RWPE2 (cell line): ENCODE data around the gene ATP2A3.

Source experiments
- ATAC-seq: fragments of 200-7000 bp; cut with Tn5 transposase; 3 replicates; pipeline ENCODE4 v1.9.1; 2021; ENCODE audit warnings: low read depth
- DNase-seq: peaks from one replicate; pipeline ENCODE4 v3.0.0-alpha.2; 2020; ENCODE audit warnings: low spot score
- H3K27ac ChIP-seq: fragments of 450-650 bp; 2 replicates; pipeline ENCODE4 v1.5.1; 2017; ENCODE audit warnings: mild to moderate bottlenecking; ENCODE audit not compliant: poor library complexity, severe bottlenecking
- H3K27me3 ChIP-seq: fragments of 250-450 bp; sonication (Bioruptor Pico); 2 replicates; pipeline ENCODE4 v1.5.1; 2021; ENCODE audit warnings: mild to moderate bottlenecking, moderate library complexity; ENCODE audit not compliant: insufficient read depth, poor library complexity, severe bottlenecking
- H3K36me3 ChIP-seq: fragments of 250-450 bp; sonication (Bioruptor Pico); 2 replicates; pipeline ENCODE4 v1.5.1; 2020; ENCODE audit warnings: low read depth, mild to moderate bottlenecking, moderate library complexity
- H3K4me1 ChIP-seq: fragments of 250-450 bp; sonication (Bioruptor Pico); 2 replicates; pipeline ENCODE4 v1.5.1; 2021; ENCODE audit warnings: mild to moderate bottlenecking, moderate library complexity; ENCODE audit not compliant: insufficient read depth, poor library complexity, severe bottlenecking
- H3K4me3 ChIP-seq: fragments of 250-450 bp; sonication (Bioruptor Pico); 2 replicates; pipeline ENCODE4 v1.5.1; 2021; ENCODE audit warnings: mild to moderate bottlenecking, moderate library complexity; ENCODE audit not compliant: severe bottlenecking
- H3K9me3 ChIP-seq: fragments of 250-450 bp; sonication (Bioruptor Pico); 2 replicates; pipeline ENCODE4 v1.5.1; 2021; ENCODE audit warnings: mild to moderate bottlenecking, moderate library complexity; ENCODE audit not compliant: severe bottlenecking
- CTCF ChIP-seq: fragments of 450-650 bp; IDR thresholded peaks from one replicate; pipeline ENCODE4 v1.5.1; 2017; ENCODE audit warnings: mild to moderate bottlenecking, moderate library complexity; ENCODE audit not compliant: poor library complexity, severe bottlenecking

ATP2A3 gene

GRCh38 chr17:3962965-3963236 is 1.3 kb downstream of the ATP2A3 start:
- no peaks in the 10 kb centered on the region for H3K36me3 ChIP-seq
- H3K9me3 ChIP-seq, result no peaks in the 10 kb centered on the region
- TF ChIP-seq CTCF, result no peak
- H3K27me3 ChIP-seq, result peaks cover 26% of the 10 kb centered on the region
- H3K27ac ChIP-seq, result no peak overlapping the region
- H3K4me1 ChIP-seq, result peaks cover 6% of the 10 kb centered on the region
- DNase-seq (no peak), ATAC-seq (no peak)
- H3K4me3 ChIP-seq, result no peak overlapping the region

- no peak for TF ChIP-seq CTCF
- Histone ChIP-seq H3K4me3 (no peak overlapping the region), H3K9me3 (no peaks in the 10 kb centered on the region), H3K27me3 (peaks cover 26% of the 10 kb centered on the region), H3K4me1 (peaks cover 6% of the 10 kb centered on the region), H3K27ac (no peak overlapping the region), H3K36me3 (no peaks in the 10 kb centered on the region)
- DNase-seq (no peak), ATAC-seq (no peak)
Measured at GRCh38 chr17:3962217-3962964, 1.8 kb downstream of the ATP2A3 start.

- DNase-seq (no peak), ATAC-seq (no peak)
- peaks cover 6% of the 10 kb centered on the region for H3K4me1 ChIP-seq
- H3K36me3 ChIP-seq, result no peaks in the 10 kb centered on the region
- peaks cover 26% of the 10 kb centered on the region for H3K27me3 ChIP-seq
- no peaks in the 10 kb centered on the region for H3K9me3 ChIP-seq
- TF ChIP-seq CTCF, result no peak
- no peak overlapping the region for H3K4me3 ChIP-seq
- H3K27ac ChIP-seq, result no peak overlapping the region
Measured at GRCh38 chr17:3961564-3962047, 2.6 kb downstream of the ATP2A3 start.

GRCh38 chr17:3960764-3961163 is 3.5 kb downstream of the ATP2A3 start:
- no peak for TF ChIP-seq CTCF
- no peak overlapping the region for H3K4me3 ChIP-seq
- H3K36me3 ChIP-seq, result no peaks in the 10 kb centered on the region
- ATAC-seq (no peak), DNase-seq (no peak)
- peaks cover 6% of the 10 kb centered on the region for H3K4me1 ChIP-seq
- peaks cover 26% of the 10 kb centered on the region for H3K27me3 ChIP-seq
- H3K9me3 ChIP-seq, result no peaks in the 10 kb centered on the region
- no peak overlapping the region for H3K27ac ChIP-seq

GRCh38 chr17:3959921-3960601 is 4.2 kb downstream of the ATP2A3 start:
- H3K27ac ChIP-seq, result no peak overlapping the region
- H3K4me3 ChIP-seq, result no peak overlapping the region
- H3K27me3 ChIP-seq, result peaks cover 26% of the 10 kb centered on the region
- no peaks in the 10 kb centered on the region for H3K9me3 ChIP-seq
- ATAC-seq, result no peak
- H3K36me3 ChIP-seq, result no peaks in the 10 kb centered on the region
- TF ChIP-seq CTCF, result no peak
- peaks cover 6% of the 10 kb centered on the region for H3K4me1 ChIP-seq
- no peak for DNase-seq
